ENCODE results near the gene TPRG1. TPM values are rescaled to one million over a fixed set of nuclear protein-coding genes. Genes with fewer than 3 reads are reported as not detected.

TPRG1 gene
- total and polyA plus RNA-seq, 9 of the 15 experiments (the other 6 are each of a cell fraction or from before 2014, with no cell fraction given), result 0.01 TPM; not detected in 8

DNA sequence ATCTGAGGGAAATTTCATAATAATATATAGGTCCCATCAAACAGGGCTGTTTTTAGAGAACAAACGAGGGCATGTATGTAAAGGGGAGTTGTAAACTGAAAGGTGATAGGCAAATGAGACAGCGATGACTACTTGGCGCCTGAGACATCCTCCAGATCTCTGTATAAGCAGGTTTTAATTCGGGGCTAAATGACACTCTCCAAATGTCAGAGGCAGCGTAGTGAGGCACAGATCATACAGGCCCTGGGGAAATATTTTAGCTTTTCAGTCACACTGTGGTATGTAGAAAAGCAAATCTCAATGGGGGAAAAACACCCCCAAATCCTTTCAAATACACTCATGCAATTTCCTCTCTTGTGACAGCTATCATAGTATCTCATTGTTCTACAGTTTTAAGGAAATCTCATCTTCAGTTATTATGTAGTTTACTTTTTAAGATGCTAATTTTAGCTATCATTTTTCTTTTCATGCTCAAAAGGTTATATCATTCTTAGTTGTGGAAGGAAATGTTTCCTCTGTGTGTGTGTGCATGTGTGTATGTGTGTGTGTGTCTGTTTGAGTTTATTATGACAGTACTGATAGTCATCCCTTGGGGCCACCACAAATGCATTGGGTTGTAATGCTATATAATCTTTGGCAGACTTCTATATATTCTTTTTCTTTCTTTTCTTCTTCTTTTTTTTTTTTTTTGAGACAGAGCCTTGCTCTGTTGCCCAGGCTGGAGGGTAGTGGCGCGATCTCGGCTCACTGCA, 1.1 kb downstream of the TPRG1 start (continued):
- TF ChIP-seq ZNF407 (IDR thresholded peaks at IDR 0.05; ENCODE audit: low read depth) (no peak), RBFOX2 (IDR thresholded peaks at IDR 0.05; ENCODE audit: low read depth, low read length) (no peak), CREB3L1 (IDR thresholded peaks at IDR 0.05; ENCODE audit: borderline replicate concordance, low read depth) (no peak), FOXJ2 (tag; IDR thresholded peaks at IDR 0.05) (no peak)

Data from K562 (cell line).